ENCODE data around the gene GALK1. TPM values are rescaled to one million over a fixed set of nuclear protein-coding genes. Genes with fewer than 3 reads are reported as not detected.

GALK1 gene
- total and polyA plus RNA-seq, 4 donors = 14.8 to 28.0 (median 24.9) TPM

GRCh38 chr17:75729351-75729750 is 35.6 kb downstream of the GALK1 start:
- H3K4me1 ChIP-seq (ENCODE audit: control insufficient read depth, insufficient read depth, low read length) = no peaks in the 10 kb centered on the region
- peaks cover 60% of the 10 kb centered on the region for H3K36me3 ChIP-seq (ENCODE audit: control insufficient read depth, insufficient read depth, low read length)
- H3K27me3 ChIP-seq (ENCODE audit: control insufficient read depth, insufficient read depth, low read length) = no peaks in the 10 kb centered on the region
- no peak for DNase-seq (ENCODE audit: low read depth in 4 of 6, low spot score in 6 of 6)
- 86% methylated on average over 7 of the region's 7 CpGs for WGBS (ENCODE audit: insufficient coverage)
- no peak overlapping the region for H3K27ac ChIP-seq (ENCODE audit: low read depth, low read length)
- H3K4me3 ChIP-seq (ENCODE audit: low read depth, low read length) = no peak overlapping the region
- H3K9me3 ChIP-seq (ENCODE audit: control insufficient read depth, insufficient read depth, low read length) = no peaks in the 10 kb centered on the region

GRCh38 chr17:75727391-75727790 is 37.6 kb downstream of the GALK1 start:
- peaks cover under 1% of the 10 kb centered on the region for H3K27me3 ChIP-seq (ENCODE audit: control insufficient read depth, insufficient read depth, low read length)
- WGBS (ENCODE audit: insufficient coverage) = 96% methylated on average over 18 of the region's 18 CpGs
- no peak overlapping the region for H3K27ac ChIP-seq (ENCODE audit: low read depth, low read length)
- peaks cover 16% of the 10 kb centered on the region for H3K4me1 ChIP-seq (ENCODE audit: control insufficient read depth, insufficient read depth, low read length)
- H3K36me3 ChIP-seq (ENCODE audit: control insufficient read depth, insufficient read depth, low read length) = peaks cover 65% of the 10 kb centered on the region
- H3K4me3 ChIP-seq (ENCODE audit: low read depth, low read length) = no peak overlapping the region
- H3K9me3 ChIP-seq (ENCODE audit: control insufficient read depth, insufficient read depth, low read length) = no peaks in the 10 kb centered on the region
- DNase-seq (ENCODE audit: low read depth in 4 of 6, low spot score in 6 of 6) = no peak

- WGBS (ENCODE audit: insufficient coverage) = 92% methylated on average over 4 of the region's 7 CpGs
- no peaks in the 10 kb centered on the region for H3K9me3 ChIP-seq (ENCODE audit: control insufficient read depth, insufficient read depth, low read length)
- H3K36me3 ChIP-seq (ENCODE audit: control insufficient read depth, insufficient read depth, low read length) = peaks cover 53% of the 10 kb centered on the region
These were observed 39.5 kb downstream of the GALK1 start for GRCh38 chr17:75725504-75725903.

GRCh38 chr17:75724016-75725003 is 40.7 kb downstream of the GALK1 start:
- Histone ChIP-seq H3K27me3 (ENCODE audit: control insufficient read depth, insufficient read depth, low read length) (peaks cover 25% of the 10 kb centered on the region), H3K36me3 (ENCODE audit: control insufficient read depth, insufficient read depth, low read length) (peaks cover 45% of the 10 kb centered on the region), H3K4me1 (ENCODE audit: control insufficient read depth, insufficient read depth, low read length) (peaks cover 37% of the 10 kb centered on the region), H3K27ac (ENCODE audit: low read depth, low read length) (peak overlapping the region; percentile 61), H3K9me3 (ENCODE audit: control insufficient read depth, insufficient read depth, low read length) (no peaks in the 10 kb centered on the region), H3K4me3 (ENCODE audit: low read depth, low read length) (no peak overlapping the region)
- no peak for DNase-seq (ENCODE audit: low read depth in 4 of 6, low spot score in 6 of 6)
- whole genome bisulfite sequencing (ENCODE audit: insufficient coverage) = 88% methylated on average over 23 of the region's 23 CpGs

More at GRCh38 chr17:75725504-75725903, 39.5 kb downstream of the GALK1 start:
- H3K27ac ChIP-seq (ENCODE audit: low read depth, low read length) = no peak overlapping the region
- peaks cover 15% of the 10 kb centered on the region for H3K27me3 ChIP-seq (ENCODE audit: control insufficient read depth, insufficient read depth, low read length)
- peaks cover 31% of the 10 kb centered on the region for H3K4me1 ChIP-seq (ENCODE audit: control insufficient read depth, insufficient read depth, low read length)
- no peak for DNase-seq (ENCODE audit: low read depth in 4 of 6, low spot score in 6 of 6)
- no peak overlapping the region for H3K4me3 ChIP-seq (ENCODE audit: low read depth, low read length)

- peaks cover 37% of the 10 kb centered on the region for H3K4me1 ChIP-seq (ENCODE audit: control insufficient read depth, insufficient read depth, low read length)
- no peaks in the 10 kb centered on the region for H3K9me3 ChIP-seq (ENCODE audit: control insufficient read depth, insufficient read depth, low read length)
- peaks cover 29% of the 10 kb centered on the region for H3K27me3 ChIP-seq (ENCODE audit: control insufficient read depth, insufficient read depth, low read length)
- H3K4me3 ChIP-seq (ENCODE audit: low read depth, low read length) = peak overlapping the region; percentile 12
- H3K36me3 ChIP-seq (ENCODE audit: control insufficient read depth, insufficient read depth, low read length) = peaks cover 43% of the 10 kb centered on the region
- H3K27ac ChIP-seq (ENCODE audit: low read depth, low read length) = peak overlapping the region; percentile 61
- no peak for DNase-seq (ENCODE audit: low read depth in 4 of 6, low spot score in 6 of 6)
- WGBS (ENCODE audit: insufficient coverage) = 73% methylated on average over 17 of the region's 18 CpGs
These were observed 41.6 kb downstream of the GALK1 start for GRCh38 chr17:75723171-75723930.

- Histone ChIP-seq H3K27me3 (ENCODE audit: control insufficient read depth, insufficient read depth, low read length) (peaks cover 29% of the 10 kb centered on the region), H3K4me1 (ENCODE audit: control insufficient read depth, insufficient read depth, low read length) (peaks cover 37% of the 10 kb centered on the region), H3K4me3 (ENCODE audit: low read depth, low read length) (peak overlapping the region; percentile 52), H3K9me3 (ENCODE audit: control insufficient read depth, insufficient read depth, low read length) (no peaks in the 10 kb centered on the region), H3K36me3 (ENCODE audit: control insufficient read depth, insufficient read depth, low read length) (peaks cover 36% of the 10 kb centered on the region), H3K27ac (ENCODE audit: low read depth, low read length) (peak overlapping the region; percentile 82)
- WGBS (ENCODE audit: insufficient coverage) = 87% methylated on average over 6 of the region's 9 CpGs
- DNase-seq (ENCODE audit: low read depth in 4 of 6, low spot score in 6 of 6) = no peak
These were observed 42.4 kb downstream of the GALK1 start for GRCh38 chr17:75722542-75723095.

- peaks cover 37% of the 10 kb centered on the region for H3K4me1 ChIP-seq (ENCODE audit: control insufficient read depth, insufficient read depth, low read length)
- H3K27me3 ChIP-seq (ENCODE audit: control insufficient read depth, insufficient read depth, low read length) = peaks cover 29% of the 10 kb centered on the region
- H3K9me3 ChIP-seq (ENCODE audit: control insufficient read depth, insufficient read depth, low read length) = no peaks in the 10 kb centered on the region
- peak overlapping the region; percentile 52 for H3K4me3 ChIP-seq (ENCODE audit: low read depth, low read length)
- H3K27ac ChIP-seq (ENCODE audit: low read depth, low read length) = peak overlapping the region; percentile 82
- no peak for DNase-seq (ENCODE audit: low read depth in 4 of 6, low spot score in 6 of 6)
- peaks cover 31% of the 10 kb centered on the region for H3K36me3 ChIP-seq (ENCODE audit: control insufficient read depth, insufficient read depth, low read length)
- WGBS (ENCODE audit: insufficient coverage) = 83% methylated on average over 5 of the region's 5 CpGs
These were observed 42.9 kb downstream of the GALK1 start for GRCh38 chr17:75722076-75722475.

- peaks cover 29% of the 10 kb centered on the region for H3K27me3 ChIP-seq (ENCODE audit: control insufficient read depth, insufficient read depth, low read length)
- DNase-seq (ENCODE audit: low read depth in 4 of 6, low spot score in 6 of 6) = no peak
- H3K4me3 ChIP-seq (ENCODE audit: low read depth, low read length) = peak overlapping the region; percentile 52
- H3K27ac ChIP-seq (ENCODE audit: low read depth, low read length) = peak overlapping the region; percentile 82
- 20% methylated on average over 30 of the region's 33 CpGs for WGBS (ENCODE audit: insufficient coverage)
- no peaks in the 10 kb centered on the region for H3K9me3 ChIP-seq (ENCODE audit: control insufficient read depth, insufficient read depth, low read length)
- peaks cover 29% of the 10 kb centered on the region for H3K36me3 ChIP-seq (ENCODE audit: control insufficient read depth, insufficient read depth, low read length)
- peaks cover 37% of the 10 kb centered on the region for H3K4me1 ChIP-seq (ENCODE audit: control insufficient read depth, insufficient read depth, low read length)
These were observed 43.5 kb downstream of the GALK1 start for GRCh38 chr17:75721463-75722011.

Data from spinal cord (tissue), 10 donors.